HG03103 (cell line): ENCODE results near the gene NPHS1.
"Not testable (repeated sequence)": the region's sequence is repeated elsewhere in the genome, so short reads cannot be mapped to it uniquely, and the experiment has no call there.

Experiments used
- ATAC-seq: cut with Tn5 transposase; IDR thresholded peaks from one replicate; pipeline ENCODE4 v1.9.1; 2021; ENCODE audit warnings: low read depth; ENCODE audit not compliant: unreplicated experiment

Gene NPHS1

DNA sequence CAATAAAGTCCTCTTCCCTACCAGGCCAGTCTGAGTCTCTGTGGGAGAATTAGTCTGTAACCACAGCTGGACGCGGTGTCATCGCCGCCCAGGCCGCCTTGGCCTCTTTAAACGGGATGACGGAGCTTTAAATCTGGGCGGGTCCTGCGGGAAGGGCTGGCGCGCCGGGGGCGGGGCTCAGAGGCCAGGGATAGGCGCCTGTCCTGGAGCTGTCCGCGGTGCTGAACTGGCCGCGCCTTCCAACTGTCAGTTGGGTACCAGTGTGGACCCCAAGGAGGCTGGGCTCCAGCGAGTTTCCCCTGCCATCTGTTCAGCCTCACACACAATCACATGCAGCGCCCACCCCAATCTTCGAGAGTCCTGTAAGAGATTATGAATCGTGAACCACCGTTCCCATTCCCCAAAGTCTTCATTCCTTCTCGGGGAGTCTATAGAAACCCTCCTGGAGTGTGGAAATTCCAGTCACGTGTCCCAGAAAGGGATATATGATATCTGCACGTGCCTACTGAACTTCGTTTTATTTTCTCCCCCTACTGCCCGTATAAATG lies 27.5 kb upstream of the NPHS1 start:
- ATAC-seq = no peak

DNA sequence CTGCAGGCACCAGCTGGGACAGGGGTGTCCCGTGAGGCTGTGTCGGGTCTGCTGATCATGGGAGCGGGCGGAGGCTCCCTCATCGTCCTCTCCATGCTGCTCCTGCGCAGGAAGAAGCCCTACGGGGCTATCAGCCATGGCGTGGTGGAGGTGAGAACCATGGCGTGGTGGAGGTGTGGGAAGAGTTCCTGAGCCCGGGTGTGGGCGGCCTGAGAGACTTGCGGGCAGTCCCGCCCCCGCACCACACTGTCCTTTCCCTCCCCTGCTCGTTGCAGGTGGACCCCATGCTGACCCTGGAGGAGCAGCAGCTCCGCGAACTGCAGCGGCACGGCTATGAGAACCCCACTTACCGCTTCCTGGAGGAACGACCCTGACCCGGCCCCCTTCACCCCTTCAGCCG lies 26.8 kb upstream of the NPHS1 start:
- no peak for ATAC-seq

DNA sequence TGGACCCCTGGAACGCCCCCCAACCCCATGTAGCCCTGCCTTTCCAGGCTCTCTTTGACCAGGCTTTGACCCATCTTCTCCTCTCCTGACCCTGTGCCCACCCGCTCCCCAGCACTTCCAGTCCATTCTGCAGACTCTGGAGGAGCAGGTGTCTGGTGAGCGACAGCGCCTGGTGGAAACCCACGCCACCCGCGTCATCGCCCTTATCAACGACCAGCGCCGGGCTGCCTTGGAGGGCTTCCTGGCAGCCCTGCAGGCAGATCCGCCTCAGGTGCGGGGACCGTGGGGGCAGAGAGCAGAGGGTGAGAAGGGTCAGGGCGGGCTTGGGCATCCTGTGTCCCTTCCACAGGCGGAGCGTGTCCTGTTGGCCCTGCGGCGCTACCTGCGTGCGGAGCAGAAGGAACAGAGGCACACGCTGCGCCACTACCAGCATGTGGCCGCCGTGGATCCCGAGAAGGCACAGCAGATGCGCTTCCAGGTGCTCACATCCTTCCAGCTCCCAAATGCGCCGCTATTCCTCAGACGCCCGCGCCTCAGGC lies 22.2 kb upstream of the NPHS1 start:
- ATAC-seq = no peak

DNA sequence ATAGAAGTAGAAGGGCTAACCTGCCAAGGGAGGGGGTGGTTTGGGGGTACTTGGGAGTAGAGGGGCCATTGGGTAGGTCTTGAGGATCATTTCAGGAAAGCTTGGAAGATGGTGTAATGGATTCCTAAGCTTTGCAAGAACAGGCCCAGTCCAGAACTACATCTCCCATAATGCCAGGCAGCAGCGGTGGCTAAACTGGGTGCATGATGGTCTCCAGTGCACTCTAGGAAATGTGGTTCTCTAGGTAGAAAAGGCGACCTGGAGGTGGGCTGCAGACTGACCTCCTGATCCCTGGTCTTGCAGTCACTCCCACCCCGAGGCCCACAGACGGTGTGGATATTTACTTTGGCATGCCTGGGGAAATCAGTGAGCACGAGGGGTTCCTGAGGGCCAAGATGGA lies 19.9 kb upstream of the NPHS1 start:
- no peak for ATAC-seq

DNA sequence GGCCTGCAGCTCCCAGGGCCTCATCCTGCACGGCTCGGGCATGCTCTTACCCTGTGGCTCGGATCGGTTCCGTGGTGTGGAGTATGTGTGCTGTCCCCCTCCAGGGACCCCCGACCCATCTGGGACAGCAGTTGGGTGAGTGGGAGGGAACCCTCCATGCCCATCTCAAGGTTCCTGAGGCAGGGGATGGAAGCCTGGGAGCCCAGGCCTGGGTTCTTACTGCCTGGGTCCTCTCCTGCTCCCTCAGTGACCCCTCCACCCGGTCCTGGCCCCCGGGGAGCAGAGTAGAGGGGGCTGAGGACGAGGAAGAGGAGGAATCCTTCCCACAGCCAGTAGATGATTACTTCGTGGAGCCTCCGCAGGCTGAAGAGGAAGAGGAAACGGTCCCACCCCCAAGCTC lies 19.3 kb upstream of the NPHS1 start:
- ATAC-seq = no peak

DNA sequence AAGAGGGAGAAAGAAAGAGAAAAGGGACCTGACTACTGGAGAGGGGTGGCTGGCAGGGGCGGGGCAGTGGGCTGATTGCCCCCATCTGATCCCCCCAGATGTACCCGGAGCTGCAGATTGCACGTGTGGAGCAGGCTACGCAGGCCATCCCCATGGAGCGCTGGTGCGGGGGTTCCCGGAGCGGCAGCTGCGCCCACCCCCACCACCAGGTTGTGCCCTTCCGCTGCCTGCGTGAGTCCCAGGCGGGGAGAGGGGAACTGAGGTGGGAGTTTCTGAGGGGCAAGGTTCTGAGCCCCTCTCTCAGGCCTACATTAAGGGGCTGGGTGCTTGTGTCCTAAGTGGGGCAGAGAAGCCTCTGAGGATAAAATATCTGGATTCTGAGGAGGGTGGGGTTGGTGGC lies 18.5 kb upstream of the NPHS1 start:
- ATAC-seq = no peak

DNA sequence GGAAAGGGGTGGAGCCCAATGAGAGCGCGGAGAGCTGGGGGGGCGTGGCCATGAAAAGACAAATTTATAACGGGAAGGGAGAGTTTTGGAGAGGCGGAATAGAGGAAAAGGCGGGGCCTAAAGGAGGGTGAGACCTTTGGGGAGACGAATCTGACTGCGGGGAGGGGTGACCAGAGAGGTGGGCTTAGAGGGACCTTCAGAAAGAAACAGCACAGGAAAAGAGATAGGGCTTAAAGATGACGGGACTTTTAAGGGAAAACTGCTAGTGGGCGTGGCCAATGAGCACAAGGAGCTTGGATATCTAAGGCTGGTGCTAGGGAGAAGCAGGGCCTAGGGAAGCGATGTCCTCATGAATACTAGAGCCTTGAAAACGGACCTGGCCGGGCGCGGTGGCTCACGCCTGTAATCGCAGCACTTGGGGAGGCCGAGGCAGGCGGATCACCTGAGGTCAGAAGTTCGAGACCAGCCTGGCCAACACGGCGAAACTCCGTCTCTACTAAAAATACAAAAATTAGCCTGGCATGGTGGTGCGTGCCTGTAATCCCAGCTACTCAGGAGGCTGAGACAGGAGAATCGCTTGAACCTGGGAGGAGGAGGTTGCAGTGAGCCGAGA lies 17.9 kb upstream of the NPHS1 start:
- ATAC-seq = not testable (repeated sequence)

DNA sequence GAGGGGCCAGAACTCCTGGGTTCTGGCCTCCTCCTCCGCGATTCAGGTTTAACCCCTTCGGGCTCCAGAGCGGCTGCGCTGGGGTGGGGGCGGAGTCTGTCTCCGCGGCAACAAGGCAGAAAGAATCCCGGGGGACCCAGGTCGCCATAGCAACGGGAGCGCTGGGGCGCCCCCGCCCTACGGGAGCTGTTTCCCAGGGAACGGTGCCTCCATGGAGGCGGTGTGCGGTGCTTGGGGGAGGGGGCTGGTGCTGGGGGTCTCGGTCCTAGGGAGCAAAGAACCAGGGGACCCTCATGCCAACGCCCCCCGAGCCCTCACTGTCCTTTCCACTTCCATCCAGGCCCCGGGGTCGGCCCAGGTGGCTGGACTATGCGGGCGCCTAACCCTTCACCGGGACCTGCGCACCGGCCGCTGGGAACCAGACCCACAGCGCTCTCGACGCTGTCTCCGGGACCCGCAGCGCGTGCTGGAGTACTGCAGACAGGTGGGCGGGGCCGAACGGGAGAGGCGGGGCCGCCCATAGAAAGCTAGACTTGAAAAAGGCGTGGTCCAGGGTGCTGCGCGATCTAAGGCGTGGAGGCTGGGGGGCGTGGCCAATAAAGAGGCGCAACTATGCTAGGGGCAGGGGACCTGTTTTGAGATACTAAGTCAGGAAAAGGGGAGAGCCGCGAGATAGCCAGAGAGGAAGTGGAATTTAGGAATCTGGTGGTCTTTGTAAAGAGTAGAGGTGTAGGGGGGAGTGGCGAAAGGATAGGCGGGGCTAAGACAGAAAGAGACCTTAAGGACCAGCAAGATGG lies 17.2 kb upstream of the NPHS1 start:
- ATAC-seq = no peak

DNA sequence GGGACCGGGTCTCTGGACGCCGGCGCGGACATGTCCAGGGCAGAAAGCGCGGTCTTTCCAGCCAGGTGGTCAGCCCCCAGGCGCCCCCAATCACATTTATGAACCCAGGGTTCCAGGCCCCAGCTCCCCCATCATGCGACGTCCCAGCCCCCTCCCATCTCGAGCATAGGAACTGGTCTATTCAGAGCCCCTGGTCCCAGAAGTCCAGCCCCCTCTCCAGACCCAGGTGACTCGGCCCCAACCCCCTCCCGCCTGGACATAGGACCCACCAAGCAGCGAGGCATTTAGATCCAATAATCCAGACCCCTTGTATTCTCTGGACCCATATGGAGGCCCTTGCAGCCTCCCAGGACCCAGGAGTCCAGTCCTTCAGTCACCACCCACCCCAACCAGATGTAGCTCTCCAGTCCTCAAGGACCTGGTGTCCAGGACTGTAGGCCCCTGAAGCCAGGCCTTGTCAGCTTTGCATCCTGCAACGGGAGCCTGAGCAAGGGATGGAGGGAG lies 16.6 kb upstream of the NPHS1 start:
- no peak for ATAC-seq

DNA sequence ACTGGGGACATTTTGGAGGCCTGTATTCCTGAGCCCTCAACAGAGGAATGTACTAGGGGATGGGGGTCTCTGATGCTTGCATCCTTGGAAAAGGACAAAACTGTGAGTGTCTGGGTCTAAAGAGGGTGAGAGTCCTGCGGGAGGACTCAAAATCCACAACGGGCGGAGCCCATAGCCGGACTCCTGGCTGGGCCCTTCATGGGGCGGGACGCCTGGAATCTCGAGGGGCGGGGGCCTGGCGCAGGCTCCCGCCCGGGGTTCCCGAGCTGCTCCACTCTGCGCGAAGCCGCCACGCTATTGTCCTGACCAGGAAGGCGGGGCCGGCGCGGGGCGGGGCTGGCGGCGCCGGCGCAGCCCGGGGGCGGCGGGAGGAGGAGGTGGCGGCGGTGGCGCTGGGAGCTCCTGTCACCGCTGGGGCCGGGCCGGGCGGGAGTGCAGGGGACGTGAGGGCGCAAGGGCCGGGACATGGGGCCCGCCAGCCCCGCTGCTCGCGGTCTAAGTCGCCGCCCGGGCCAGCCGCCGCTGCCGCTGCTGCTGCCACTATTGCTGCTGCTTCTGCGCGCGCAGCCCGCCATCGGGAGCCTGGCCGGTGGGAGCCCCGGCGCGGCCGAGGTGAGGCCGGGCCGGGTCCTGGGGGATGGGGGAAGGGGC lies 16.0 kb upstream of the NPHS1 start, which contains the start of gene APLP1:
TSS of gene APLP1 (plus strand) at position 403 of the 651 bp plus-strand sequence. CDS start at position 466, 63 bp downstream.
- ATAC-seq = no peak

DNA sequence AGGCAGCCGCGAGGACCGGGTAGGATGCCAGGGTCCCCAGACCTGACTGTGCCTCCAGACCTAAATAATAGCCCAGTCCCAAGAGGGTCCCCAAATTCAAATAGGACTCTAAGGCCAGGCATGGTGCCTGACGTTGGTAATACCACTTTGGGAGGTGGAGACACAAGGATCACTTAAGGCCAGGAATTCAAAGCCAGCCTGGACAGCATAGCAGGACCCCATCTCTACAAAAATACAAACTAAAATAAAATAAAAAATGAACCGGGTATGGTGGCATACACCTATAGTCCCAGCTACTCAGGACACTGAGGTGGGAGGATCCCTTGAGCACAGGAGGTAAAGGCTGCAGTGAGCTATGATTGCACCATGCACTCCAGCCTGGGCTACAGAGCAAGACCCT lies 10.7 kb upstream of the NPHS1 start:
- no peak for ATAC-seq

DNA sequence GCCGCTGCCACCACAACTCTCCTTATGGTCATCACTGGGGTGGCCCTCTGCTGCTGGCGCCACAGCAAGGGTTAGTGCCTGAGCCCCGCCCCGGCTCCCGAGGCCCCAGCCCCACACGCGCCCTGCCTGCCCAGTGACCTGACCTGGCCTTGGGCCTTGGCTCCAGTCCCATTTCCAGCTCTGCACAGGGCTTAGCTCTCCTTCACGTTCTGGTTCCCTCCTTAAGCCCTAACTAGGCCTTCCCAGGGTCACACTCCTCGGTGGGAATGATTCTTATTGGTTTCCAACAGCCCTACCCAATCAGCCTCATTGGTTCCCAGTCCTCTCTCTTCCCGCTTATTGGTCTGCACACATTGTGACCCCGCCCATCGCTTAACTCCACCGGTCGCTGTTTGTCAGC lies 10.2 kb upstream of the NPHS1 start:
- ATAC-seq = no peak

DNA sequence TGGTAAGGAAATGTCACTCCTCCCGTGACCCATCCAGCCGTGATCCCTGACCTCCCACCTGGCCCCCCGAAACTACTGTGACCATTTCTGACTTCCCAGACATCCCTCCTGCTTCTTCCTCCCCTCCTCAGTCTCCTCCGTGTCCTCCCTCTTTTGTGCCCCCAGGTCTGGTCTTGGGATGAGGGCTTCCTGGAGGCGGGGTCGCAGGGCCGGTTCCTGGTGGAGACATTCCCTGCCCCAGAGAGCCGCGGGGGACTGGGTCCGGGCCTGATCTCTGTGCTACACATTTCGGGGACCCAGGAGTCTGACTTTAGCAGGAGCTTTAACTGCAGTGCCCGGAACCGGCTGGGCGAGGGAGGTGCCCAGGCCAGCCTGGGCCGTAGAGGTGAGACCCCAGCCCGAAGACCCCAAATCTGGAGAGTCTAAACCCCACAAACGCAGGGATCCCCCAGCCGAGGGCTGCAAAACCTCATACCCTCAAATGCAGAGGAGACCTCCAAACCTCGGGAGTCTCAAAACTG lies 9.4 kb upstream of the NPHS1 start:
- ATAC-seq = no peak

DNA sequence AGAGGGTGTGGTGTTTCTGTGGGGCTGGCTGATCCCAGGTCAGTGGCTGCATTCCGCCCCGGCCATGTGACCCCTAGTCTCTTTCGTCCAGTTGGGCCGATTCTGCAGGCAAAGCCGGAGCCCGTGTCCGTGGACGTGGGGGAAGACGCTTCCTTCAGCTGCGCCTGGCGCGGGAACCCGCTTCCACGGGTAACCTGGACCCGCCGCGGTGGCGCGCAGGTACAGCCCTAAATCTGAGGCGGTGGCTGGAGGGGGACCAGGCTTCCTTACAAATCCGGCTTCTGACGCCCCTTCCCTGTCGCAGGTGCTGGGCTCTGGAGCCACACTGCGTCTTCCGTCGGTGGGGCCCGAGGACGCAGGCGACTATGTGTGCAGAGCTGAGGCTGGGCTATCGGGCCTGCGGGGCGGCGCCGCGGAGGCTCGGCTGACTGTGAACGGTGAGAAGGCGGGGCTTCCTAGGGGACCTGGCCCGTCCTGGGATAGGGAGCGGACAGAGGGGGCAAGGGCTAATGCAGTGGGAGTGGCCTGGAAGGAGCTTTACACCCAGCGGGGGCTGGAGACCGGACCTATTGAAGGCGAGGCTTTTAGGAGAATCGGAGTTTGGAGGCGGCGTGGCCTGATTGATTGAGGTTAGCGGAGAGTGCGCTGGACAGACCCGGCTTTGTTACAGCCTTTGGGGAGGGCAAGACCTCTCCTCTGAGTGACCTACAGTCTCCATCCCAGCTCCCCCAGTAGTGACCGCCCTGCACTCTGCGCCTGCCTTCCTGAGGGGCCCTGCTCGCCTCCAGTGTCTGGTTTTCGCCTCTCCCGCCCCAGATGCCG lies 8.7 kb upstream of the NPHS1 start:
- ATAC-seq = no peak

DNA sequence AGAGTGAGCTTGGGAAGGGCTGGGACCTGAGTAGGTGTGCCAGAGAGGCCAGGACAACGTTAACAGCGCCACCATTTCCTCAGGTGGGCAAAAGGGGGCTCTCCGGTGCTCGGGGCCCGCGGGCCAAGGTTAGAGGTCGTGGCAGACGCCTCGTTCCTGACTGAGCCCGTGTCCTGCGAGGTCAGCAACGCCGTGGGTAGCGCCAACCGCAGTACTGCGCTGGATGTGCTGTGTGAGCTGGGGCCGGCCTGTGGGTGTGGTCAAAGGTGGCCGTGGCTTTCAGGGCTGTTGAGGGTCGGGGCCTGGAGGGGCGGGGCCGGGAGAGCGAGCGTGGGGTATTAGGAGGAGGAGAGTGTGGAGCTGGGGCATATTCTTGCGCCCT lies 8.1 kb upstream of the NPHS1 start:
- no peak for ATAC-seq

DNA sequence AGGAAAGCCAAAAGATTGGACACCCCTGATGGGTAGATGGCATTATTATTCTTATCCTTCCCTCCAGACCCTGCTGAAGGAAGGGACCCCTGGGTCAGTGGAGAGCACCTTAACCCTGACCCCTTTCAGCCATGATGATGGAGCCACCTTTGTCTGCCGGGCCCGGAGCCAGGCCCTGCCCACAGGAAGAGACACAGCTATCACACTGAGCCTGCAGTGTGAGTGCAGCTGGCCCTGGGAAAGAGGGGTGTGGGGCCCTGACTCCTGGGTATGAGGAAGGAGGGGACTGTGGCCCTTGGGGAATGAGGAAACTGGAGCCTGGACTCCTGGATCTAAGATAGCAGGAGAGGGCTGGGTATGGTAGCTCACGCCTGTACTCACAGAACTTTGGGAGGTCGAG lies 7.1 kb upstream of the NPHS1 start:
- no peak for ATAC-seq

DNA sequence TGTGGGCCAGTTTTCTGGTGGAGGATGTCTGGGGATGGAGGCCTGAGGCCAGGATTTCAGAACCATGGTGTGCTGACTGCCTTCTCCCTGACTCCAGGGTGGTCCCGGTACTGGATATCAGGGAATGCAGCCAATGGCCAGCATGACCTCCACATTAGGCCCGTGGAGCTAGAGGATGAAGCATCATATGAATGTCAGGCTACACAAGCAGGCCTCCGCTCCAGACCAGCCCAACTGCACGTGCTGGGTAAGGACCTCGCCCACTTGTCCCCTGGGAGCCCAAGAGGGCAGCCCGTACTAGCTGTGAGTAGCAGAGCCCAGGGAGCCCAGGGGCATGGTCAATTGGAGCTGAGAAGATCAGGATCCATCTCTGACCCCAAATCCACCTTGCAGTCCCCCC lies 6.0 kb upstream of the NPHS1 start:
- ATAC-seq = no peak

DNA sequence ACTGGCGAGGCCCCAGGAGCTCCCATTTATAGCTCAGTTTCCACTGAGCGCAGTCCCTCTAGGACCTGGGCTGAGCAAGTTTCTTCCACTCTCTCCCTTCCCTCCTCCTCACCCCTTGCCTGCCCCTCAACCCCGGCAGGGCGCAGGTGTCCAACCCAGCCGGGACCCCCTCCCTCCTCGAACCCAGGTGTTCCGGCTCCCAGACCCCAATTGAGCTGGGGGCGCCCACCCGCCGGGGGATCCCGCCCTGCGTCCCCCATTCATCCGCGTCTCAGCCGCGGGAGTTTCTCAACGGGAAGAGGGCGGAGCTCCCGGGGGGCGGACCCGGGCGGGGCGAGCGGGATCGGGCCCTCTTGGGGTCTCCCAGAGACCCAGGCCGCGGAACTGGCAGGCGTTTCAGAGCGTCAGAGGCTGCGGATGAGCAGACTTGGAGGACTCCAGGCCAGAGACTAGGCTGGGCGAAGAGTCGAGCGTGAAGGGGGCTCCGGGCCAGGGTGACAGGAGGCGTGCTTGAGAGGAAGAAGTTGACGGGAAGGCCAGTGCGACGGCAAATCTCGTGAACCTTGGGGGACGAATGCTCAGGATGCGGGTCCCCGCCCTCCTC lies 4.3 kb upstream of the NPHS1 start, which contains the start of gene KIRREL2:
TSS of gene KIRREL2 (plus strand) at position 366 of the 604 bp plus-strand sequence. CDS start at position 575, 209 bp downstream.
- no peak for ATAC-seq

DNA sequence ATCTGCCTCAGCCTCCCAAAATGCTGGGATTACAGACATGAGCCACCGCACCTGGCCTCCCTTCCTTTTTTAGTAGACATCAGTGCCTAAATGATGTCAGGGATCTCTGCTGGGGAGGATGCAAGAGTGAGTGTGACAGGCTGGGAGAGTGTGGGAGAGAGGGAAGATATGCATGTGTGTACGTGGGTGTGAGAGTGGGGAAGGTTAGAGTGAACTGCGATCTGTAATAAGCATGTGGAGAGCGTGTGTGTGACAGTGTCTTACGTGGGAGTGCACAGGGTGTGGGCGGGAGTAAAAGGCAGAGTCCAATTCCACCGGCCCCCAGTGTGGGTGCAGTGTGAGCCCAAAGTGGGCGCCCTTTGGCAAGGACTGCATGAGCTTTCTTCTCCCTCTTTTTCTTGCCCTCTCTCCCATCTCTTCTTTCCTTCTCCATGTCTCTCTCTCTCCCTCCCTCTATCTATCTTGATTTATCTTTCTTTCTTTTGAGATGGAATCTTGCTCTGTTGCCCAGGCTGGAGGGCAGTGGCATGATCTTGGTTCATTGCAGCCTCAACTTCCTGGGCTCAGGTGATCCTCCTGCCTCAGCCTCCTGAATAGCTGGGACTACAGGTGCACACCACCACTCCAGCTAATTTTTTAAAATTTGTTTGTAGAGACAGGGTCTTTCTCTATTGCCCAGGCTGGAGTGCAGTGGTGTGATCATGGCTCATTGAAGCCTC lies 893 bp upstream of the NPHS1 start:
- ATAC-seq = no peak
